Stomach (tissue), 9 donors: Measurements from ENCODE around the gene MAN2A1. TPM values are rescaled to one million over a fixed set of nuclear protein-coding genes. Genes with fewer than 3 reads are reported as not detected.

Experiments used
- DNase-seq, 2 donors: peaks; one replicate each; pipeline versions ENCODE4 v3.0.0 to v3.0.0-alpha.2; 2013 to 2019
- H3K27ac ChIP-seq, 5 donors: fragments of 200-600 bp in 4 of 5; sonication (generic) in 4 of 5; one replicate each; pipeline ENCODE4 v1.5.1; 2013 to 2019; ENCODE audit warnings: mild to moderate bottlenecking in 1 of 5, moderate library complexity in 1 of 5
- H3K27me3 ChIP-seq, 3 donors: fragments of 200-600 bp; sonication (generic); one replicate each; pipeline ENCODE4 v1.5.1; 2017 to 2019; ENCODE audit warnings: mixed run types in 1 of 3
- H3K36me3 ChIP-seq, 4 donors: fragments of 200-600 bp; sonication (generic); 1 replicate in 3 of 4; 2 replicates in 1 of 4; pipeline ENCODE4 v1.5.1; 2016 to 2019
- H3K4me1 ChIP-seq, 4 donors: fragments of 200-600 bp; sonication (generic); one replicate each; pipeline ENCODE4 v1.5.1; 2016 to 2019
- H3K4me3 ChIP-seq, 4 donors: fragments of 200-600 bp; sonication (generic) in 3 of 4; one replicate each; pipeline ENCODE4 v1.5.1; 2016 to 2019; ENCODE audit warnings: mild to moderate bottlenecking in 1 of 4
- H3K9me3 ChIP-seq, 4 donors: fragments of 200-600 bp; sonication (generic); one replicate each; pipeline ENCODE4 v1.5.1; 2016 to 2019
- EP300 ChIP-seq: sonication (generic); formaldehyde crosslinking; IDR thresholded peaks from one replicate; pipeline ENCODE4 v1.6.1; 2017; ENCODE audit warnings: antibody characterized with exemption
- POLR2A ChIP-seq, 4 donors: fragments of 450-650 bp; IDR thresholded peaks; one replicate each; pipeline ENCODE4 v1.6.1; 2016; ENCODE audit warnings: antibody characterized with exemption in 4 of 4, control low read depth in 2 of 4, mild to moderate bottlenecking in 1 of 4, moderate library complexity in 1 of 4
- POLR2AphosphoS5 ChIP-seq, 3 donors: sonication (generic); formaldehyde crosslinking; IDR thresholded peaks; one replicate each; pipeline ENCODE4 v1.6.1; 2016; ENCODE audit warnings: antibody characterized with exemption in 3 of 3
- WGBS, 5 donors: extraction: QIAGEN DNeasy Blood & Tissue Kit in 3 of 5; methylation state at CpG; one replicate each; pipeline versions ENCODE4 v1.1.5 to v1.1.7; 2013 to 2018; 5-methylcytosine and 5-hydroxymethylcytosine counted together
- intact Hi-C: fragments of 100-400 bp; cut with DNase I; formaldehyde crosslinking; loops from one replicate; pipeline ENCODE4 v1.15.1; 2023; ENCODE audit warnings: low total_unique reads
- polyA plus RNA-seq, 3 donors: library from polyadenylated mRNA; stranded (reverse); fragments of 200-250 nt; gene quantifications; one replicate each; pipeline ENCODE4 v1.2.3, GENCODE V29; 2013
- total RNA-seq, 5 donors: library from RNA; depleted of rRNA; stranded (reverse); fragments of >200 nt; gene quantifications; one replicate each; pipeline versions ENCODE4 v1.1.0 to v1.2.3, GENCODE V29; 2014 to 2016
- TF ChIP-seq, protein P1 (sequence below), 7 experiments: fragments of 450-650 bp in 4 of 7; fragments of 200-600 bp in 3 of 7; sonication (generic) in 3 of 7; IDR thresholded peaks; one replicate each; pipeline ENCODE4 v1.5.1; 2016 to 2019; ENCODE audit warnings: antibody characterized with exemption in 7 of 7, control low read depth in 2 of 7, mild to moderate bottlenecking in 1 of 7
- donor health status: healthy with polysubstance abuse.
- donor health status: Bipolar disorder and iron deficiency.
- donor health status: healthy.

Gene MAN2A1
- total and polyA plus RNA-seq, 8 donors: 6.1 to 136 (median 33.6) TPM

GRCh38 chr5:109692852-109693251 is 3.1 kb downstream of the MAN2A1 start:
- no peaks in the 10 kb centered on the region for H3K36me3 ChIP-seq
- whole genome bisulfite sequencing, 5 donors: 82 to 91% (median 85%) methylated on average over 4 of the region's 4 CpGs
- H3K4me1 ChIP-seq: peaks cover 36 to 70% (median 56%) of the 10 kb centered on the region in 4 donors
- H3K27ac ChIP-seq: peak overlapping the region in 1 of 5 donors; percentile 97
- intact Hi-C loops: no loop called here
- TF ChIP-seq, protein P1, sequence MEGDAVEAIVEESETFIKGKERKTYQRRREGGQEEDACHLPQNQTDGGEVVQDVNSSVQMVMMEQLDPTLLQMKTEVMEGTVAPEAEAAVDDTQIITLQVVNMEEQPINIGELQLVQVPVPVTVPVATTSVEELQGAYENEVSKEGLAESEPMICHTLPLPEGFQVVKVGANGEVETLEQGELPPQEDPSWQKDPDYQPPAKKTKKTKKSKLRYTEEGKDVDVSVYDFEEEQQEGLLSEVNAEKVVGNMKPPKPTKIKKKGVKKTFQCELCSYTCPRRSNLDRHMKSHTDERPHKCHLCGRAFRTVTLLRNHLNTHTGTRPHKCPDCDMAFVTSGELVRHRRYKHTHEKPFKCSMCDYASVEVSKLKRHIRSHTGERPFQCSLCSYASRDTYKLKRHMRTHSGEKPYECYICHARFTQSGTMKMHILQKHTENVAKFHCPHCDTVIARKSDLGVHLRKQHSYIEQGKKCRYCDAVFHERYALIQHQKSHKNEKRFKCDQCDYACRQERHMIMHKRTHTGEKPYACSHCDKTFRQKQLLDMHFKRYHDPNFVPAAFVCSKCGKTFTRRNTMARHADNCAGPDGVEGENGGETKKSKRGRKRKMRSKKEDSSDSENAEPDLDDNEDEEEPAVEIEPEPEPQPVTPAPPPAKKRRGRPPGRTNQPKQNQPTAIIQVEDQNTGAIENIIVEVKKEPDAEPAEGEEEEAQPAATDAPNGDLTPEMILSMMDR (IDR thresholded peaks at IDR 0.05): no peak
- TF ChIP-seq POLR2AphosphoS5 (IDR thresholded peaks at IDR 0.05): no peak
- TF ChIP-seq EP300: no peak
- TF ChIP-seq POLR2A (IDR thresholded peaks at IDR 0.05): no peak
- H3K27me3 ChIP-seq: no peaks in the 10 kb centered on the region
- H3K4me3 ChIP-seq: peak overlapping the region in 2 of 4 donors; percentile 81 to 90
- peaks cover 0 to 7% (median 3%) of the 10 kb centered on the region in 4 donors for H3K9me3 ChIP-seq
- no peak for DNase-seq

DNA sequence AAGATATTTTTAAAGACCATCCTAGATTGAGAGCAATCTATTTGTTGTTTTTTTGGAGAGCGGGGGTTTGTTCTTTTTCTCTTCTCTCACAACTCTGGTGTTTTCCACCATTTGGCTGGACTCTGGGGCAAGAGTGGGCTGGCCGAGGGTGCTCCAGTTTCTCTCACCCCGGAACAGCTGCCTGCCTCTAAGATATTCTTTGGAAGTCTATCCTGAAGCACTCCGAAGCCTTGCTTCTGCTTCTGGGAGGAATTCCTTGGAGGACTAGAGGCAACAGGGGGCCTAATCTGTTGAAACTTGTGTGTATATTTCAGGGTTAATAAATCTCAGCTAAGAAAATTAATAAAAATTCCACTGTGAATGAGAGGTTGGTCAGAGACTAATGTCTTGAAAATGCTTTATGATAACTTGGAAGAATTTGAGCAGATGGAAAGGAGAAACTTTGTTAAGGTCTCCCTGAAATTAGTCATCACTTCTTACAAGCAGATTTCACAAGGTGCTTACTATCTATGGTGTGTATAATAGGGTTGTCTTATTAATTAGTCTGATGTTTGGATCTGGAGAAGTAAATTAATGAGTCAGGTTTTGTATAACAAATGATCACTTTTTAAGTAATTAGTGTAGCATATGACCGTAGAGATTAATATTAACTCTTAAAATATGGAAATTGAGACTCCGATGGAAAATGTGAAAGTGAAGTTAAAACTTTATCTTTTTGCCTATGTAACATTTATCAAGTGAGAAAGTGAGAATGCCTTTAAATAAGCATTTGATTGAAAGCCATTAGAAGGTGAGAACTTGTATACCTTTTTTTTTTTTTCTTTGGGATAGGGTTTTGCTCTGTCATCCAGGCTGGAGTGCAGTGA is 4.0 kb downstream of the MAN2A1 start:
- Histone ChIP-seq H3K4me1 (peaks cover 36 to 71% (median 57%) of the 10 kb centered on the region in 4 donors), H3K36me3 (no peaks in the 10 kb centered on the region), H3K4me3 (peak overlapping the region in 1 of 4 donors; percentile 7), H3K9me3 (no peaks in the 10 kb centered on the region), H3K27me3 (no peaks in the 10 kb centered on the region), H3K27ac (peak overlapping the region in 3 of 5 donors; percentile 31 to 70 (median 45))
- no peak for DNase-seq
- WGBS, 5 donors: 79 to 89% (median 85%) methylated on average over 6 of the region's 6 CpGs
- intact Hi-C loops: no loop called here
- TF ChIP-seq EP300 (no peak), POLR2AphosphoS5 (IDR thresholded peaks at IDR 0.05) (no peak), POLR2A (IDR thresholded peaks at IDR 0.05) (no peak)
- TF ChIP-seq, protein P1 (IDR thresholded peaks at IDR 0.05): no peak

DNA sequence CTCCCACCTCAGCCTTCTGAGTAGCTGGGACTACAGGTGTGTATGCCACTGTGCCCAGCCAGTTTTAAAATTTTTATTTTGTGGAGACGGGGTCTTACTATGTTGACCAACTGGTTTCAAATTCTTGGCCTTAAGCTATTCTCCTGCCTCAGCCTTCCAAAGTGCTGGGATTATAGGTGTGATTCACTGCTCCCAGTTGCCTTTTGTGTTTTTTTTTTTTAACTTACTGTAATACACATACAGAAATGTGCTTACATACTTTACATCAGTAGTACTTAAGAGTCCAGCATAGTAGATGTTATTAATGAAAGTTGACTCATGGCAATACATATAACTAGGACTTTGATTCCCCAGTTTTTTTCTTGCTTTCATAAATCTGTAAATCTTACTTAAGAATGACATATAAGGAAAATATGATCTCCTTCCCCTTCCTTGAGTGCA is 4.7 kb downstream of the MAN2A1 start:
- WGBS, 5 donors: 81 to 98% (median 85%) methylated on average over 1 of the region's 1 CpG
- intact Hi-C loops: no loop called here
- no peaks in the 10 kb centered on the region for H3K36me3 ChIP-seq

More for the DNA sequence above, 4.7 kb downstream of the MAN2A1 start:
- Histone ChIP-seq H3K27me3 (no peaks in the 10 kb centered on the region), H3K4me3 (no peak overlapping the region), H3K27ac (peak overlapping the region in 3 of 5 donors; percentile 13 to 70 (median 42)), H3K9me3 (no peaks in the 10 kb centered on the region), H3K4me1 (peaks cover 36 to 71% (median 56%) of the 10 kb centered on the region in 4 donors)
- TF ChIP-seq POLR2AphosphoS5 (IDR thresholded peaks at IDR 0.05) (no peak), EP300 (no peak), POLR2A (IDR thresholded peaks at IDR 0.05) (no peak)
- TF ChIP-seq, protein P1 (IDR thresholded peaks at IDR 0.05): no peak
- no peak for DNase-seq
